Cardiac septum (tissue), 1 donor: ENCODE measurements around the gene PRRG4. TPM values are rescaled to one million over a fixed set of nuclear protein-coding genes. Genes with fewer than 3 reads are reported as not detected.
A peak's percentile ranks its signal among the peaks of the same experiment; 100 is the strongest.
"Not testable (repeated sequence)": the region's sequence is repeated elsewhere in the genome, so short reads cannot be mapped to it uniquely, and the experiment has no call there.

Experiments
- DNase-seq: peaks from one replicate; pipeline ENCODE4 v3.0.0-alpha.2; 2020; ENCODE audit warnings: low spot score
- intact Hi-C: fragments of 100-400 bp; cut with DNase I; formaldehyde crosslinking; loops from one replicate; pipeline ENCODE4 v1.14.0; 2022
- total RNA-seq: library from RNA; stranded (reverse); fragmentation: NEBNext Ultra II Directional; extraction: Animal tissue kit (Norgen Biotek cat#: 25700); gene quantifications from one replicate; pipeline ENCODE4 v1.2.1, GENCODE V29; 2021
- donor health status: DM: no; HTN: no; CAD: no.

Gene PRRG4
- total RNA-seq, 1 donor from 2014 or later, result 0.40 TPM

DNA sequence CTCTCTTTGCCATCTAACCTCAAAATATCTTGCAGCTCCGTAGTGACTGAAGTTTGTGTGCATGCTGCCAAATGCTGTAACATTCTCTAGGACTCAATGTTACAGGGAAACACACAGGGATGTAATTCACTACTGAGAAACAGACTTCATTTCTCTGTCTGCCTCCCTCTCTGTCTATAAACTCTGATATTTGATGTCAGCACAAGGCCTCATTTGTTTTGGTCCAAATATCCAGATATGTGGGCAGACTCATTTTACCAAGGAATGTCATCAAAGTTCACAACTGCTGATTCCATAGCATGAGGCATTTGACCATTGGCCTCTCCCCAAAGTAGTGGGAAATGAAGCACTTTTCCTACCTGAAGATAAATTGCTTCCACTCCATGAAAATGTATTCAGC, 2.5 kb upstream of the PRRG4 start:
- no peak for DNase-seq
- intact Hi-C loops, result no loop called here

DNA sequence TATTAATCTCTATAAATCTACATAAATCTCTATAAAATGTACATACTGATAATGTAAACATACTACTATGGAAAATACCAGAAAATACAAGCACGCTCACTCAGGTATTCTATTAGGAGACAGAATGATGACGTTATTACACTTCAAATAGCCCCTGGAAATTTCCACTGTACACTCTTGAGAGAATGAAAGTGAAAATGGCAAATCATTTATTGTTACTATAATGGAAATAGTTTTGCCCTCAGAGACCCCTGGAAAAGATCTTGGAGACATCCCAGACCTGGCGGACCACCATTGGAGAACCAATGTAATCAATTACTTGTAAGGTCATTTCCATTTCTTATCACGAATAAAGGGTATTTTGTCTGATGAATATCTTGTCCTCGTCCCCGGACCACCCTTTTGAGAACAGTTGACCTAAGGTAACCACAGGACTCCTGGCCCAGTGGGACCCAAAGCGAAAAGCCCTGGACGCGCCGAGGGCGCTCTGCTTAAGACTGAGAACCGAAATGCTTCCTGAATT, 509 bp upstream of the PRRG4 start:
- intact Hi-C loops, result no loop called here
- no peak for DNase-seq

DNA sequence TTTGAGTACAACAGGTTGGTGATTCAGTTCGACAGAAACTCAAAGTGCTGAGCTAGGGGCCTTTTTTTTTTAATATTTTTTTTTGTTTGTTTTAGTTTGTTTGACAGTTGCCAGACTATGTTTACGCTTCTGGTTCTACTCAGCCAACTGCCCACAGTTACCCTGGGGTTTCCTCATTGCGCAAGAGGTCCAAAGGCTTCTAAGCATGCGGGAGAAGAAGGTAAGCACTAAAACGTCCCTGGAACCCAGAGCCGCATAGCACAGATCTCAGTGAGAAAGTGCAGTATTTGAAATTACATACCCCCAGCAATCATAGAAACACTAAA, 649 bp downstream of the PRRG4 start:
- DNase-seq, result peak; percentile 79
- intact Hi-C loops, result no loop called here

DNA sequence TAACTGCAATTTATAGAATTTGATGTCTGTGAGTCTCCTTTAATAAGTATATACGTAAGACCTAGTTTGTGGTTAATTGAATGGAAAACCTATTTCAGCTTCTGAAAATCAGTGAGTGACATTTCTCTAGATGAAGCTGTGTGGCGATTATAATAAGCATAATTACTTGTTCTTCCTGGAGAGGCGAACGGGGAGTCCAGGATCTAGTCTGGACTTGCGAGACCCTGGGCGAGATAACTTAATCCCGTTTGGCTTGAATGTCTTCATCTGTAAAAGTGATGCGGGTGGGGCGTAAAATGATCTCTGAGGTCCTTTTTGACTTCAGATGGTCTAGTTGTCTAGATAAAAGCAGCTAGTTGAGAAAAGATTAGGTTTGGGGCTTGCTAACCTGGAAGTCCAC, 1.1 kb downstream of the PRRG4 start:
- intact Hi-C loops, result no loop called here
- DNase-seq, result no peak

DNA sequence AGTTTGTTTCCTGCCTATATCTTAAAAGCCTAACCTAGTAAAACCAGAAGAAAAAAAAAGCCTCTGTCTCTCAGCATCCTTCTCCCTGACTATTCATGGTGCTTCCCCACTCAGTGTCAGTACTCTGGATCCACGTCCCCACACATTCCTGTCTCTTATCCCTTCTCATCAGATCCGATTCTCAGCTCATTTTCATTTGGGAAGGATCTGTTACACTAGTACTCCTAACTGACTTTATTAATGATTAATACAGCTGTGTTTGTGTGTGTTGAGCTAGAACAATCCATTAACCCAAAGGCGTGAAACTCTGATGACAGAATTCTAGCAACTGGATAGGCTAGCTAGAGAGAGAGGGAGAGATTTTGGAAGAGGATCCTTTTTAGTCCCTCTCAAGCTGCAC, 1.5 kb downstream of the PRRG4 start:
- no peak for DNase-seq
- intact Hi-C loops, result no loop called here

DNA sequence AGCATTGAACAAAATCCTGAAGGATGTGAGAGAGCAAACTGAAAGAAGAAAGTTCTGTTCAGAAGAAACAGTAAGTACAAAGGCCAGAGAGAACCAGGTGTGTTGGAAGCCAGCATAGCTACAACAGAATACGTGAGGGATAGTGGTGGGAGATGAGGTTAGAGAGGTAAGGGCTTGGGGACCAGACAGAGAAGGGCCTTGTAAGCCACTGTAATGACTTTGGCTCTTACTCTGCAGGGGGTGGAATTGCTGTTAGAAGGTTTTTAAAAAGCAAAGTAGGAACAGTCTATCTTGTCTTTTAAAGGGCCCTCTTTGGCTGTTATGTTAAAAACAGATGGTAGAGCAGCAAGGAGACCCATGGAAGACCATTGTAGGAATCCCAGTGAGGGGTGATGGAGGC, 4.2 kb downstream of the PRRG4 start:
- intact Hi-C loops, result no loop called here

DNA sequence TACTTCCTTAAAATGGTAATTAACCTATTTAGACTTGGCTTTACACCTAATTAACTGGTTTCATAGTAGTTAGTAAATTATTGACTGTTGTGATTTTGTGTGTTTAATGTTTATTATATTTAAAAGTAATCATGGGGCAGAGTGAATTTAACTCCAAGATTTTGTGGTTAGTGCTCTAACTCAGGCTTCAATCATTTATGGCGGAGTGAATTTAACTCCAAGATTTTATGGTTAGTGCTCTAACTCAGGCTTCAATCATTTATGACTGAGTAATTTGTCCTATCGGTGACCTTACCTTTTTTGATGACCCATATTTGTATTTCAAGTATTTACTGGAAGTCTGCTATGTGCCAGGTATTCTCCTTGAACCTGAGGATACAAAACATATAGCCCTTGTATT, 7.2 kb downstream of the PRRG4 start:
- intact Hi-C loops, result no loop called here
- DNase-seq, result no peak

More for the DNA sequence above, 4.2 kb downstream of the PRRG4 start:
- DNase-seq, result no peak

DNA sequence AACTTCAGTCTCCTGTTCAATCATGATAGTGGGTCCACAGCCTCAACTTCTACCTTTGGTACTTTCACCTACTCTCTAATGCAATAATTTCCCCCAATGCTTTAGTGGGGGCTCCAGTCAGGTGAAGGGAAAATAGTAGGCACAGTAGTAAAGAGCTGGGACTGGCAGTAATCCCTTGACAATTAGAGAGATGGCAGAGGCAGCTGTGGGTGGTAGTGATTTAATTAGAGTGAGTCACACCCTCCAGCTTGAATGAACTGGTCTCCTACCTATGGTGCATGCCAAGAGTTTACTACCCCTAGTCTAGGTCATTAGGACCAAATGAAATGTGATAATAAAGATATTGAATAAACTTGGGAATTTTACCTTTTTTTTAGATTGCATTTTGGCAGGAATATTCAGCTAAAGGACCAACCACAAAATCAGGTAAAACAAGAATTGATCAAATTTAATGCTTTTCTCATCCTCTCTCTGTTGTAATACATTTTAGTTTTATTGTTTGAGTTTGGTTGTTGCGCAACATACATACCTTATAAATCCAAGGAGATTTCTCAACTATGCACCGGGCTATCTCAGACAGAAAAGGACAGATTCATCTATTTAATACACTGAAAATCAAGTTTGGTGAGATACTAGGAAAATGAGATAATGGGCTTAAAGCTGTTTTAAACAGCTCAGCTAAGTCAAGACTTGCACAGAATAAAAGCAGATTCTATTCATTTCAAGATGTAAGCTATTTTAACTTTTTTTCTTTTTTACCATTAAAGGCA, 9.0 kb downstream of the PRRG4 start:
- intact Hi-C loops, result no loop called here
- DNase-seq, result no peak

DNA sequence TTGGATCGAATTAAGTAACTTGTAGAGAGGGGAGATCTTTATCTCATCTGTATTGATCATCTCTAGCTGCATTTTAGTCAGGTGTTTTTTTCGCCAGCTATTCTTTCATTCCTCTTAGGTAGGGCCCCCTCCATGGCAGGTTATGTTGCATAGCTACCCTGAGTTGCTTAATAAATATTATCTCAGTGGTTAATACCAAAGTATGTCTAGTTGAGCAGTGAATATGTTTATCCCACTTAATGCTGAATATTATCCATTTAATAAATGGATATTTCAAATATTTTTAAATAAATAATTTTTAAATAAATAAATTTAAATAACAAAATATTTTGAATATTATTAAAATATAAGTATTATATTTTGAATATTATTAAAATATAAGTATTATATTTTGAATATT, 9.6 kb downstream of the PRRG4 start:
- no peak for DNase-seq
- intact Hi-C loops, result no loop called here

DNA sequence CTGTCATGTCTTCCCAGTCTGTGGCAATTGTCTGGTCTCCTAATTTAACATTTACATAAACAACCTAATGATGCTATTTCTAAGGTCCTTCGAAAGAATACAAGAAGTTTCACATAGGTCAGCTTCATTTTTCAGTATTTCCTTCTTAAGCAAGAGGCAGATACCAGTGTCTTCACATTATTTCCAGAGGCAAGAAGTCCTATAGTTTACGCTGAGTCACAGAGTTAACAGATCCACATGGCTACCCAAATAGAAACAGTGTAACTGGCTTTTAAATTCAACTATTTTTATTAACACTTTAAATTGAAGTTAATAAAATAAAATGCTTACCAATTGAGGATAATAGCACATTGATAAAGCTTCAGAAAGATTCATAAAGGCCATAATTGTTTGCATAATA, 10.9 kb downstream of the PRRG4 start:
- intact Hi-C loops, result no loop called here
- no peak for DNase-seq

DNA sequence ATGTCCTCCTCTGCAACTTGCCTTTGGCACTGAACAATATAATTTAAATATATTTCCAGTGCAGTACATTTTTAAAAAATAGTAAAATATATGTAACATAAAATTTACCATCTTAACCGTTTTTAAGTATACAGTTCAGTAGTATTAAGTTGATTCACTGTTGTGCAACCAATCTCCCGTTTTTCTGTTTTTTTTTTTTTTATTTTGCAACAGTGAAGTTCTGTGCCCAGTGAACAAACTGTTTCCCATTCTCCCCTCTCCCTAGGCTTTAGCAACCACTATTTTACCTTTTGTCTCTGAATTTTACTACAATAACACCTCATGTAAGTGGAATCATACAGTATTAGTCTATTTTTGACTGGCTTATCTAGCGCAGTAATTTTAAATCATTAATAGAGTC, 13.8 kb downstream of the PRRG4 start:
- DNase-seq, result no peak
- intact Hi-C loops, result no loop called here

DNA sequence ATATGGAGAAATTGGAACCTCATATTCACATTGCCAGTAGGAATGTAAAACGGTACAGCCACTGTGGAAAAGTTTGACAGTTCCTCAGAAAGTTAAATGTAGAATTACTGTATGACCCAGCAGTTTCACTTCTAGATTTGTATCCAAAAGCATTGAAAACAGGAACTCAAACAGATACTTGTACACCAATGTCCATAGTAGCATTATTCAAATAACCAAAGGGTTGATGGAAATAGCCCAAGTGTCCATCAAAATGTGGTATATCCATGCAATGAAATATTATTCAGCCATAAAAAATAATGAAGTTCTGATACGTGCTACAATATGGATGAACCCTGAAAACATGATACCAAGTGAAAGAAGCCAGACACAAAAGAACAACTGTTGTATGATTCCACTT, 17.8 kb downstream of the PRRG4 start:
- DNase-seq, result no peak
- intact Hi-C loops, result no loop called here

DNA sequence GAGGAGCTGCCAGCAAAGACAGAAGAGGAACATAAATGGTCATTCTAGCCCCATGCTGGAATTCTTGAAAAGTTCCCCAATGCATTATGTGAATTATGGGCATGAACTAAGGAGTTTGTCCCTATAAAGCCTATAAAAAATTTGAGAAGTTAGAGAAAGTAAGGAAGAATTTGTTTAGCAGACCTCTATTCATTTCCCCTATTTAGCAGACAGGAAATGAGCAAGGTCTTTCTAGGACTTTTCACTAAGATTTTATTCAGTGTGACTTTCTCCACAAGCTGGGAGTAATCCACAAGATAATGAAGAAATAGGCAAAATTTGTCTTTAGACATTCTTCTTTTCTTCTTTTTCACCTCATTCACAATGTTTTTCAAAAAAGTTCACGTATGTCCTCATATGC, 20.0 kb downstream of the PRRG4 start:
- intact Hi-C loops, result no loop called here
- no peak for DNase-seq

DNA sequence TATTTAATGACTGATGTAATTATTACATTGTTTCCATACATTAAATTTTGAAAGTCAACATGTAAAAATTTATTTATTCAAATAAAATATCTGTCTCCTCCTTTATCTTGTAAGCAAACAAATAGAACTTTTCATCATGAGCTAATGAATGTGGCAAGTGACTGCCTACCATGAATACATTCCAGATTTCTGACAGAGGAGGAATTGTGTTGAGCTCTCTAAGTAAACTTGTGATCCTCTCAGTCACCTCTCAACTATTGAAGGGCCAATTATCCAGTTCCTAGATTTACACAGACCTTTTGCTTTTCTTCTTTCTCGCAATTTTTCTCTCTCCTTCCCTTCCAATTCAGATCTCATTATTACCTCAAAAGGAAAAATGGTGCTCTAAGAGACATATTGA, 21.5 kb downstream of the PRRG4 start:
- no peak for DNase-seq
- intact Hi-C loops, result no loop called here

DNA sequence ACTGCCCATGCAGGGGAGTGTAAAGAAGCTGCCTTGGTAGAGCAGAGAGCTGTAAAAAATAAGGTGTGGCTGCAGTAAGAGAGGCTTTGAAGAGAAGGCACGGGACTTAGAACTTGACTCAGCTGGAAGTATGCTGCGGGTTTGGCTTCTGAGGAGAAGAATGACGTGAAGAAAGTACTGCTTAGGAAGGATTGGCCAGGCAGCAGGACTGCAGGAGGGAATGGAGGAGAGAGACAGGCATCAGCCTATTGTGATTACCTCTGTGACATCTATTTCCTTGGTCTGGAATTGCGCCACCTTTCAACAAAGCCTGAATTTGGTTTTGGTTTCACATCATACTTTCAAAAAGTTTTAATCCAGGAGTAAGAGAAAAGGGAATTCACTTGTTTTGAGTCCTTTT, 22.5 kb downstream of the PRRG4 start:
- DNase-seq, result no peak
- intact Hi-C loops, result no loop called here

DNA sequence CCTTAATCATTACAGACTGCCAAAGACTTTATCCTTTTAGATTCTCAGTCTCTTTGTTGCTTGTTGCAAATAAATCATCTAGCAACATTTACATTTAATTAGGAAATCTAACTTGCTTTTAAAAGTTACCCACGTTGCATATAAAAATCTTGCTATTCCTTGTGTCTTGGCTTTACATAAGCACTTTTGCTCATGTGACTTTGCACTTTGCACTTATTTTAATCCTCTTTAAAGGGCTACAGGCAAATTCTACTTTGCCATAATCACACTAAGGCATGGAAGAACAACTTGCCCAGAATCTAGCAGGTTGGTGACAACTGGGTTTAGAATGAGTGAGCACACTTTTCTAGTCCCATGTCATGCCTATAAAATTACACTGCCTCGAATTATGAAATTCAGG, 25.9 kb downstream of the PRRG4 start:
- intact Hi-C loops, result no loop called here
- no peak for DNase-seq

DNA sequence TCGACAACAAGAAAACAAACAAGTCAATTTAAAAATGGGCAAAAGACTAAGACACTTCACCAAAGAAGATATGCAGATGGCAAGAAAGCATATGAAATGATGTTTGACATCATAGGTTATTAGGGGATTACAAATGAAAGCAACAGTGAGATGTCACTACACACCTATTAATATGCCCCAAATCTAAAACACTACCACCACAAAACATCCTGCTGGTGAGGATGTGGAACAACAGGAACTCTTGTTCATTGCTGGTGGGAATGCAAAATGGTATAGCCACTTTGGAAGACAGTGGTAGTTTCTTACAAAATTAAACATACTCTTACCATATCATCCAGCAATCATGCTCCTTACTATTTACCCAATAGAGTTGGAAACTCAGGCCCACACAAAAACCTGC, 29.0 kb downstream of the PRRG4 start:
- DNase-seq, result no peak
- intact Hi-C loops, result no loop called here

DNA sequence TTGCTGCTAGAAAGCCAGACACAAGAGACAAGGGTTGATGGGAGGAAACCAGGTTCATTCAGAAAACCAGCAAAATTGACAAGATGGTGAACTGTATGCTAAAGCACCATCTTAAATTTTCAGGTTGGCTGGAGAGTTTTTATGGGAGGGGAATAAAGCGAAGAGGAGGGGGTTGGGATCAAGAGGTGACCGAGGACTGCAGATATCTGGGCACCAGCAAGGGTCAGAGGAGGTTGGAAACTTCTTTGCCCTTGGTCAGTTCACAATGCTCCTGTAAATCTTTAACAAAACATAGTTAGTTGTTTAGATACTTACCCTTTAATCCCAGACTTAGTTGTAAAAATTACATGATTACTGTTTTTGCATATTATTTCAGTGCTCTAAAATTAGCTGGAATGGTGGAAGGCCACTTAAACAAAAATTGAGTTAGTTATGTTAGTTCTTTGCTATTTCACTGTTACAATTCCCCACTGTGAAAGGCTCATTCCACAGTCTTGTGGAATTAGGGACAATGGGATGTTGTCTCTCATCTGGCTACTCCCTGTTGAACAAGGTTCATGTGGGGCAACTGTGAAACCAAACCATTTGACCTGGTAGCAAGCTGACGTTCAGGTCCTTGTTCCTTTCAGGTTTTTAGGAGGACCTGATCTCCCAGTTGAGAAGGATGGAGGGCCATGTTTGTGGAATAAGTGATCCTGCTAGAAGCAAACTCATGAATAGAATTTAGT, 32.3 kb downstream of the PRRG4 start:
- intact Hi-C loops, result no loop called here
- no peak for DNase-seq

DNA sequence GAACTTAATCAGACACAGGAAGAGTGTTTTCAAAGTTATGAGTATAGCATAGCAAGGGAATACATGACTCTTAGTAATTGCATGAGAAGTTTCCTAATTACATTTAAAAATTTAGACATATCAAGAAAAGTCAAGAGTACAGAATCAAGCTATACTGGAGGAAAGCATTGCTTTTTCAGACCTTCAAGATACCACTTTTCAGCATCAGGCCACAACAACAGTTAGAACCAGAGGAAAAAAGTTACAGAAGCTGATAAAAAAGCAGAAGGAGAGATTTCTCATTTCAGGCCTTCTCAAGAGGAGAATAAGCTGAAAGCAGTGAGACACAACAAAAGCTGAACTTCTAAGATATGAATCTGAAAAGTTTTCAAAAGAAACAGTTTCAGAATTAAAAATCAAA, 34.8 kb downstream of the PRRG4 start:
- intact Hi-C loops, result no loop called here
- no peak for DNase-seq

DNA sequence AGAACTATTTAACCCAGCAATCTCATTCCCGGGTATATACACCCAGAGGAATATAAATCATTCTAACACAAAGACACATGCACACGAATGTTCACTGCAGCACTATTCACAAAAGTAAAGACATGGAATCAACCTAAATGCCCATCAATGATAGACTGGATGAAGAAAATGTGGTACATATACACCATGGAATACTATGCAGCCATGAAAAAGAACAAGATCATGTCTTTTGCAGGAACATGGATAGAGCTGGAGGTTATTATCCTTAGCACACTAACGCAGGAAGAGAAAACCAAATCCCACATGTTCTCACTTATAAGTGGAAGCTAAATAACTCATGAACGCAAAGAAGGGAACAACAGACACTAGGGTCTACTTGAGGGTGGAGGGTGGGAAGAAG, 39.0 kb downstream of the PRRG4 start:
- intact Hi-C loops, DNase-seq: not testable (repeated sequence)

DNA sequence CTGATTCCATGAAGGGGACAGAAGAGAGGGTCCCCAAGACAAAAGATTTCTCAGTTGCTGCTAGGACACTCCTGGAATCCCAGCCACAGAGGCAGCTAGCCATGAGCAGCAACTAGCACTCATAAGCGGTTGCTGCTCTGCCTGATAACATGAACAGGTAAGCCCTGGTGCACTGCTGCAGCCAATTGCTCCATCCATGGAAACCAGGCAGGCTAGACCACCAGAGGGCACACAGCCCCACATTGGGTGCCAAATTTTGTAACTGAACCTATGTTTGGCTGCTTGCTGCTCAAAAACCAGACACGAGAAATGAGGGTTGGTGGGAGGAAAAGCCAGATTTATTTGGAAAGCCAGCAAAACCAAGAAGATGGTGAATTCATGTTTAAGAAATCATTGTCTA, 40.9 kb downstream of the PRRG4 start:
- DNase-seq, result no peak
- intact Hi-C loops, result no loop called here
